SK-N-SH treated with all-trans-retinoic acid at 6 μM for 48 hours (cell line): ENCODE data around the gene SLCO1A2.

Experiments used
- ARNTL ChIP-seq: fragments of 450-650 bp; formaldehyde crosslinking; IDR thresholded peaks from 2 replicates; pipeline ENCODE4 v1.5.0; 2020; ENCODE audit warnings: low read depth, mild to moderate bottlenecking, moderate library complexity, borderline replicate concordance
- BACH2 ChIP-seq: fragments of 250-450 bp; sonication (Bioruptor Pico); IDR thresholded peaks from 2 replicates; pipeline ENCODE4 v1.9.0; 2021; ENCODE audit warnings: mild to moderate bottlenecking, borderline replicate concordance
- CSRNP3 ChIP-seq: fragments of 250-450 bp; sonication (Bioruptor Pico); IDR thresholded peaks from 2 replicates; pipeline ENCODE4 v1.5.1; 2021; ENCODE audit warnings: mild to moderate bottlenecking, moderate library complexity
- PATZ1 ChIP-seq: fragments of 250-450 bp; sonication (Bioruptor Pico); IDR thresholded peaks from 2 replicates; pipeline ENCODE4 v1.8.0; 2020; ENCODE audit warnings: mild to moderate bottlenecking, moderate library complexity, borderline replicate concordance
- PPARA ChIP-seq: fragments of 250-450 bp; sonication (Bioruptor Pico); IDR thresholded peaks from 2 replicates; pipeline ENCODE4 v1.5.0; 2020; ENCODE audit warnings: mild to moderate bottlenecking, borderline replicate concordance
- RARB ChIP-seq: fragments of 250-450 bp; sonication (Bioruptor Pico); IDR thresholded peaks from 2 replicates; pipeline ENCODE4 v1.8.0; 2021; ENCODE audit warnings: mild to moderate bottlenecking, moderate library complexity
- SNAI2 ChIP-seq: fragments of 250-450 bp; sonication (Bioruptor Pico); IDR thresholded peaks from 2 replicates; pipeline ENCODE4 v1.5.0; 2020; ENCODE audit warnings: mild to moderate bottlenecking, moderate library complexity
- TSHZ2 ChIP-seq: fragments of 250-450 bp; sonication (Bioruptor Pico); IDR thresholded peaks from 2 replicates; pipeline ENCODE4 v1.5.0; 2020; ENCODE audit warnings: mild to moderate bottlenecking, moderate library complexity
- ZFP3 ChIP-seq: fragments of 250-450 bp; sonication (Bioruptor Pico); IDR thresholded peaks from 2 replicates; pipeline ENCODE4 v1.5.0; 2020; ENCODE audit warnings: mild to moderate bottlenecking, moderate library complexity
- ZFP30 ChIP-seq: fragments of 450-650 bp; formaldehyde crosslinking; IDR thresholded peaks from 2 replicates; pipeline ENCODE4 v1.5.0; 2022; ENCODE audit warnings: mild to moderate bottlenecking, moderate library complexity
- ZNF565 ChIP-seq: fragments of 450-650 bp; formaldehyde crosslinking; conservative IDR thresholded peaks from 2 replicates; pipeline ENCODE4 v1.5.0; 2020; ENCODE audit warnings: low read depth, mild to moderate bottlenecking, moderate library complexity
- ZNF70 ChIP-seq: fragments of 450-650 bp; formaldehyde crosslinking; IDR thresholded peaks from 2 replicates; pipeline ENCODE4 v1.5.0; 2020; ENCODE audit warnings: mild to moderate bottlenecking, moderate library complexity

- no peak for TF ChIP-seq ARNTL (CRISPR knock-in tag)
- TF ChIP-seq TSHZ2 (CRISPR knock-in tag) = no peak
- no peak for TF ChIP-seq PATZ1 (CRISPR knock-in tag)
- TF ChIP-seq RARB (CRISPR knock-in tag) = no peak
- no peak for TF ChIP-seq ZFP3 (CRISPR knock-in tag)
- no peak for TF ChIP-seq CSRNP3
- TF ChIP-seq ZNF565 (CRISPR knock-in tag) = no peak
- no peak for TF ChIP-seq ZFP30 (CRISPR knock-in tag)
- TF ChIP-seq BACH2 (CRISPR knock-in tag) = no peak
- no peak for TF ChIP-seq ZNF70
- no peak for TF ChIP-seq PPARA
- no peak for TF ChIP-seq SNAI2 (CRISPR knock-in tag)
These were observed 7.1 kb upstream of the SLCO1A2 start for GRCh38 chr12:21341769-21342168.
